Measurements from ENCODE around the gene FAF1. TPM values are rescaled to one million over a fixed set of nuclear protein-coding genes. Genes with fewer than 3 reads are reported as not detected.

Gene FAF1
- total and polyA plus RNA-seq, 9 of the 15 experiments (the other 6 are each of a cell fraction or from before 2014, with no cell fraction given) = 48.7 to 225 (median 118) TPM

- TF ChIP-seq CLOCK (CRISPR knock-in tag; IDR thresholded peaks at IDR 0.05; ENCODE audit: borderline replicate concordance) (no peak), TARDBP (IDR thresholded peaks at IDR 0.05) (no peak), GATA2 (CRISPR knock-in tag; IDR thresholded peaks at IDR 0.05) (no peak), SIX5 (IDR thresholded peaks at IDR 0.05; ENCODE audit: borderline replicate concordance in 1 of 2, insufficient read depth in 1 of 2, low read depth in 1 of 2, low read length in 2 of 2) (no peak), EGR1 (conservative IDR thresholded peaks at IDR 0.05) (no peak), ARHGAP35 (IDR thresholded peaks at IDR 0.05; ENCODE audit: partially characterized antibody) (no peak), MIER1 (IDR thresholded peaks at IDR 0.05; ENCODE audit: low read depth) (no peak), ZEB2 (IDR thresholded peaks at IDR 0.05) (no peak), PHF21A (IDR thresholded peaks at IDR 0.05; ENCODE audit: borderline replicate concordance, low read depth) (no peak), ZNF57 (CRISPR knock-in tag; IDR thresholded peaks at IDR 0.05) (no peak)
Measured at GRCh38 chr1:50830621-50831020, 129.4 kb downstream of the FAF1 start (continued).

Measured in K562 (cell line).